A673 (cell line): ENCODE results near the gene SLC66A3. TPM values are rescaled to one million over a fixed set of nuclear protein-coding genes. Genes with fewer than 3 reads are reported as not detected.

Experiments used
- BruUV-seq: library from RNA; stranded (reverse); fragments of 400-500 nt; replicated peaks from 2 replicates; lab custom pipeline; 2021; lab: Mats Ljungman, UMichigan
- CTCF ChIA-PET: fragments of 300-600 bp; sonication (Branson Sonifier 250); formaldehyde crosslinking; loops from one replicate; lab custom pipeline; 2022; ENCODE audit warnings: antibody characterized with exemption; lab: Charles Lee
- POLR2A ChIA-PET: fragments of 300-600 bp; sonication (Branson Sonifier 250); formaldehyde crosslinking; loops from one replicate; lab custom pipeline; 2022; ENCODE audit warnings: antibody characterized with exemption; ENCODE audit not compliant: low non-redundant PET; lab: Charles Lee
- DNase-seq: peaks from one replicate; pipeline ENCODE4 v3.0.0-alpha.2; 2015; ENCODE audit warnings: low spot score
- H3K27ac ChIP-seq: fragments of 200-600 bp; sonication (generic); 2 replicates; pipeline ENCODE4 v1.5.1; 2016; ENCODE audit warnings: mixed run types, low read depth, mild to moderate bottlenecking, mixed read lengths, antibody characterized with exemption, low read length; ENCODE audit not compliant: poor library complexity, severe bottlenecking
- H3K27me3 ChIP-seq: fragments of 200-600 bp; sonication (generic); replicated peaks from 2 replicates; pipeline ENCODE4 v1.6.1; 2017; ENCODE audit warnings: mixed run types, low read depth, mild to moderate bottlenecking, mixed read lengths, antibody characterized with exemption, low read length; ENCODE audit not compliant: insufficient read depth, poor library complexity
- H3K36me3 ChIP-seq: fragments of 200-600 bp; sonication (generic); 2 replicates; pipeline ENCODE4 v1.6.1; 2016; ENCODE audit warnings: mixed run types, mild to moderate bottlenecking, mixed read lengths, antibody characterized with exemption, low read length; ENCODE audit not compliant: insufficient read depth, poor library complexity, severe bottlenecking
- H3K4me1 ChIP-seq: fragments of 200-600 bp; sonication (generic); 2 replicates; pipeline ENCODE4 v1.6.1; 2017; ENCODE audit warnings: mixed run types, mild to moderate bottlenecking, mixed read lengths, antibody characterized with exemption, low read length; ENCODE audit not compliant: insufficient read depth, poor library complexity, severe bottlenecking
- H3K4me3 ChIP-seq: fragments of 200-600 bp; sonication (generic); 2 replicates; pipeline ENCODE4 v1.5.1; 2016; ENCODE audit warnings: low read depth, mixed run types, mild to moderate bottlenecking, mixed read lengths, low read length; ENCODE audit not compliant: poor library complexity, severe bottlenecking
- H3K9me3 ChIP-seq: fragments of 200-600 bp; sonication (generic); 2 replicates; pipeline ENCODE4 v1.6.1; 2016; ENCODE audit warnings: mixed run types, low read depth, mild to moderate bottlenecking, mixed read lengths, antibody characterized with exemption, low read length; ENCODE audit not compliant: poor library complexity, severe bottlenecking
- CTCF ChIP-seq: fragments of 300-800, 200-600 bp; sonication (generic); conservative IDR thresholded peaks from 2 replicates; pipeline ENCODE4 v1.5.1; 2017; ENCODE audit warnings: low read depth, mild to moderate bottlenecking, antibody characterized with exemption, low read length, moderate library complexity, mixed read lengths
- EZH2 ChIP-seq: fragments of 200-600 bp; sonication (generic); IDR thresholded peaks from 2 replicates; pipeline ENCODE4 v1.6.1; 2017; ENCODE audit warnings: borderline replicate concordance, low read depth, mild to moderate bottlenecking, mixed read lengths, antibody characterized with exemption, low read length; ENCODE audit not compliant: poor library complexity, severe bottlenecking
- intact Hi-C: fragments of 100-400 bp; cut with micrococcal nuclease; formaldehyde crosslinking; loops from one replicate; pipeline ENCODE4 v1.10.0; 2022; ENCODE audit not compliant: unreplicated experiment
- total RNA-seq: library from RNA; stranded (reverse); gene quantifications from 2 replicates; pipeline ENCODE4 v1.2.3, GENCODE V29; 2021

The SLC66A3 gene
- total RNA-seq, 1 experiment from 2014 or later, result 2.7 TPM

- CTCF ChIA-PET, result no interaction called here
- intact Hi-C loops, result no loop called here
- H3K27ac ChIP-seq, result no peak overlapping the region
- H3K27me3 ChIP-seq, result no peaks in the 10 kb centered on the region
- TF ChIP-seq EZH2, result no peak
- no peak overlapping the region for H3K4me3 ChIP-seq
- no peak for DNase-seq
- H3K4me1 ChIP-seq, result no peaks in the 10 kb centered on the region
- BruUV-seq, result TSS peak; percentile 27
- H3K9me3 ChIP-seq, result no peaks in the 10 kb centered on the region
- POLR2A ChIA-PET, result no interaction called here
- peaks cover 17% of the 10 kb centered on the region for H3K36me3 ChIP-seq
Observed at GRCh38 chr2:11182951-11183350, 27.7 kb downstream of the SLC66A3 start.

DNA sequence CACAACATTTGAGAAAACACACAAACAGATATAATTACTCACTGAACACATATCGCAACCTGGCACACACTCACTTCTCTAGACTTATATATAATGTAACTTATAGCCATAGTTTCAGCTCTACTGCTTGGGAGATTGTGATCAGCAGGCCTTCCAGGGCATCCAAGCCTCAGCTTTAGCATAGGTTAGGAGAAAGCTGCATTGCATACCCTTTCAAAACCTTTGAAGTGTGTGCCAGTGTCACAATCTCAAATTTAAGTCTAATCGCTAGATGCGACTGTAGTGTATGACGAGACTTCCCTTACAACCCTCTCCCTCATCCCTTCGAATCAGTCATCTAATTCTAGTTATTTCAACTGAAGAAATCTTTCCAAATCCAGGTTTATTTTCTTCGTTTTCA lies 30.9 kb downstream of the SLC66A3 start:
- ChIA-PET CTCF (no interaction called here), POLR2A (no interaction called here)
- Histone ChIP-seq H3K9me3 (no peaks in the 10 kb centered on the region), H3K4me1 (no peaks in the 10 kb centered on the region), H3K27ac (no peak overlapping the region), H3K36me3 (peaks cover 21% of the 10 kb centered on the region), H3K4me3 (no peak overlapping the region), H3K27me3 (no peaks in the 10 kb centered on the region)
- TF ChIP-seq EZH2 (no peak), CTCF (no peak)
- DNase-seq, result no peak
- BruUV-seq, result no TSS peak
- intact Hi-C loops, result no loop called here

GRCh38 chr2:11187083-11187619 lies 31.9 kb downstream of the SLC66A3 start:
- H3K27me3 ChIP-seq, result no peaks in the 10 kb centered on the region
- DNase-seq, result peak; percentile 13
- ChIA-PET POLR2A (no interaction called here), CTCF (no interaction called here)
- intact Hi-C loops, result no loop called here
- BruUV-seq, result no TSS peak
- H3K9me3 ChIP-seq, result no peaks in the 10 kb centered on the region
- no peak overlapping the region for H3K27ac ChIP-seq
- H3K4me3 ChIP-seq, result no peak overlapping the region
- H3K4me1 ChIP-seq, result no peaks in the 10 kb centered on the region
- peaks cover 25% of the 10 kb centered on the region for H3K36me3 ChIP-seq
- TF ChIP-seq CTCF, result no peak
- no peak for TF ChIP-seq EZH2

DNA sequence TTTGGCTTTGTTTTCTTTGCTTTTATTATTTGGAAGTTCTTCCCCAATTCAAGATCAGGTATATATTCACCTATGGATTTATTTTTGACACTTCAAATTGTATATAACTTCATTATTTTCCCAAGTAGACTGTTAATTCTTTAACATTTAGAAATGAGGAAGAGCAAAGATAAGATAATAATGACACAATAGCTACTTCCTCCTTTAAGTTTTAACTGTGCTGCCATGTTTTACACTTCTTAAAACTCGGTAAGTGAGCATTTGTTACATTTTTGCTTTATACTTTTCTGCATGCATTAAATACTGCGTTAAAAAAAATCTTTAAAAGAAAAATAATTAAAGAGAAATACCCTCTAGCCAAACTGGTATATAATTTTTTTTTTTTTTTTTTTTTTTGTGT lies 32.5 kb downstream of the SLC66A3 start:
- H3K9me3 ChIP-seq, result no peaks in the 10 kb centered on the region
- POLR2A ChIA-PET, result no interaction called here

More for the DNA sequence above, 32.5 kb downstream of the SLC66A3 start:
- no peak for DNase-seq
- H3K4me1 ChIP-seq, result no peaks in the 10 kb centered on the region
- no peaks in the 10 kb centered on the region for H3K27me3 ChIP-seq
- H3K4me3 ChIP-seq, result no peak overlapping the region
- intact Hi-C loops, result no loop called here
- TF ChIP-seq CTCF, result no peak
- no peak for TF ChIP-seq EZH2
- peaks cover 23% of the 10 kb centered on the region for H3K36me3 ChIP-seq
- BruUV-seq, result no TSS peak
- no peak overlapping the region for H3K27ac ChIP-seq
- CTCF ChIA-PET, result no interaction called here
